GM12878 (cell line): ENCODE results near the gene ANKRD40CL.

Source experiments
- CHD2 ChIP-seq: IDR thresholded peaks from 2 replicates; pipeline ENCODE4 v1.6.1; 2011; ENCODE audit warnings: low read depth, low read length, improper control_type of control experiment, borderline replicate concordance
- CREB1 ChIP-seq: IDR thresholded peaks from 2 replicates; pipeline ENCODE4 v1.6.1; 2012; ENCODE audit warnings: low read depth, mild to moderate bottlenecking, inconsistent platforms
- CTCF ChIP-seq, 3 experiments: IDR thresholded peaks in 2 of 3; conservative IDR thresholded peaks in 1 of 3; 2 replicates each; pipeline ENCODE4 v1.5.1; 2011; ENCODE audit warnings: low read depth in 3 of 3, low read length in 3 of 3, mild to moderate bottlenecking in 3 of 3, control low read depth in 2 of 3, moderate library complexity in 2 of 3, inconsistent platforms in 1 of 3, mixed read lengths in 1 of 3; ENCODE audit not compliant: control insufficient read depth in 2 of 3, insufficient read depth in 1 of 3; ENCODE audit errors: extremely low read depth in 1 of 3
- EP300 ChIP-seq, 2 experiments: fragments of 150-350 bp in 1 of 2; IDR thresholded peaks; 2 replicates each; pipeline ENCODE4 v1.6.1; 2011 to 2012; ENCODE audit warnings: low read depth in 2 of 2, low read length in 2 of 2, borderline replicate concordance in 1 of 2, improper control_type of control experiment in 1 of 2, inconsistent platforms in 1 of 2; ENCODE audit not compliant: control insufficient read depth in 1 of 2
- EZH2 ChIP-seq: IDR thresholded peaks from 2 replicates; pipeline ENCODE4 v1.6.1; 2012; ENCODE audit warnings: low read depth, mild to moderate bottlenecking, control low read depth, inconsistent platforms, low read length, borderline replicate concordance; ENCODE audit not compliant: control insufficient read depth
- MTA3 ChIP-seq: IDR thresholded peaks from 2 replicates; pipeline ENCODE4 v1.6.1; 2012; ENCODE audit warnings: low read length, inconsistent platforms, borderline replicate concordance
- POLR2A ChIP-seq: IDR thresholded peaks from 2 replicates; pipeline ENCODE4 v1.6.1; 2011; ENCODE audit warnings: low read depth, mild to moderate bottlenecking, low read length
- POLR2AphosphoS5 ChIP-seq: IDR thresholded peaks from 2 replicates; pipeline ENCODE4 v1.6.1; 2011; ENCODE audit warnings: mild to moderate bottlenecking, low read length, inconsistent platforms
- REST ChIP-seq: IDR thresholded peaks from 2 replicates; pipeline ENCODE4 v1.6.1; 2012; ENCODE audit warnings: mild to moderate bottlenecking, low read depth, low read length
- SP1 ChIP-seq: IDR thresholded peaks from one replicate; pipeline ENCODE4 v1.6.1; 2011; ENCODE audit warnings: low read depth, low read length

- TF ChIP-seq EP300 (IDR thresholded peaks at IDR 0.05; ENCODE audit: borderline replicate concordance in 1 of 2, control insufficient read depth in 1 of 2, low read depth in 2 of 2, low read length in 2 of 2) (no peak), EZH2 (no peak), REST (no peak), CREB1 (no peak), CTCF (IDR thresholded peaks at IDR 0.05 in 2 of 3, conservative IDR thresholded peaks at IDR 0.05 in 1 of 3; ENCODE audit: control insufficient read depth in 2 of 3, extremely low read depth in 1 of 3, insufficient read depth in 1 of 3, low read depth in 3 of 3, low read length in 3 of 3) (no peak), POLR2A (no peak), MTA3 (no peak), CHD2 (no peak), SP1 (no peak), POLR2AphosphoS5 (no peak)
Observed at GRCh38 chr17:50802609-50803571, 35.6 kb upstream of the ANKRD40CL start.
